ENCODE data around the gene TRIM73. TPM values are rescaled to one million over a fixed set of nuclear protein-coding genes. Genes with fewer than 3 reads are reported as not detected.
"Not testable (repeated sequence)": the region's sequence is repeated elsewhere in the genome, so short reads cannot be mapped to it uniquely, and the experiment has no call there.

The TRIM73 gene
- total RNA-seq, 2 donors from 2014 or later, result 10.6 to 12.1 TPM

- not testable (repeated sequence) for H3K9me3 Mint-ChIP-seq; DNase-seq; H3K27ac Mint-ChIP-seq; ATAC-seq (replicated peaks in 1 of 2); H3K4me3 Mint-ChIP-seq; H3K36me3 Mint-ChIP-seq (ENCODE audit: insufficient read depth in 2 of 2); H3K4me1 Mint-ChIP-seq (ENCODE audit: low read depth); H3K27me3 Mint-ChIP-seq (ENCODE audit: low read depth)
These were observed 8.3 kb downstream of the TRIM73 start for GRCh38 chr7:75403455-75404443.

GRCh38 chr7:75404663-75405062, 9.2 kb downstream of the TRIM73 start:
- not testable (repeated sequence) for H3K4me3 Mint-ChIP-seq; DNase-seq; H3K27ac Mint-ChIP-seq; H3K27me3 Mint-ChIP-seq (ENCODE audit: low read depth); H3K4me1 Mint-ChIP-seq (ENCODE audit: low read depth); H3K36me3 Mint-ChIP-seq (ENCODE audit: insufficient read depth in 2 of 2); H3K9me3 Mint-ChIP-seq
- ATAC-seq (replicated peaks in 1 of 2), result peak; percentile 10 to 28

GRCh38 chr7:75409880-75410822, 14.7 kb downstream of the TRIM73 start:
- not testable (repeated sequence) for H3K27ac Mint-ChIP-seq
- H3K4me3 Mint-ChIP-seq, result peak overlapping the region in 1 of 2 donors; percentile 74

GRCh38 chr7:75410823-75411173, 15.4 kb downstream of the TRIM73 start:
- H3K27me3 Mint-ChIP-seq (ENCODE audit: low read depth); H3K36me3 Mint-ChIP-seq (ENCODE audit: insufficient read depth in 2 of 2); H3K4me3 Mint-ChIP-seq; H3K9me3 Mint-ChIP-seq; DNase-seq; H3K27ac Mint-ChIP-seq; H3K4me1 Mint-ChIP-seq (ENCODE audit: low read depth): not testable (repeated sequence)
- ATAC-seq (replicated peaks in 1 of 2), result peak in 1 of 2 donors; percentile 2

More at GRCh38 chr7:75409880-75410822, 14.7 kb downstream of the TRIM73 start:
- not testable (repeated sequence) for H3K36me3 Mint-ChIP-seq (ENCODE audit: insufficient read depth in 2 of 2); H3K27me3 Mint-ChIP-seq (ENCODE audit: low read depth); H3K9me3 Mint-ChIP-seq; H3K4me1 Mint-ChIP-seq (ENCODE audit: low read depth)
- ATAC-seq (replicated peaks in 1 of 2), result peak; percentile 93 to 94
- DNase-seq, result peak in 1 of 2 donors; percentile 14

GRCh38 chr7:75414204-75414603, 18.8 kb downstream of the TRIM73 start:
- not testable (repeated sequence) for H3K27me3 Mint-ChIP-seq (ENCODE audit: low read depth); ATAC-seq (replicated peaks in 1 of 2); H3K9me3 Mint-ChIP-seq; H3K4me1 Mint-ChIP-seq (ENCODE audit: low read depth); H3K27ac Mint-ChIP-seq; H3K36me3 Mint-ChIP-seq (ENCODE audit: insufficient read depth in 2 of 2); H3K4me3 Mint-ChIP-seq; DNase-seq

- H3K4me1 Mint-ChIP-seq (ENCODE audit: low read depth); H3K4me3 Mint-ChIP-seq; H3K27ac Mint-ChIP-seq: not testable (repeated sequence)
These were observed 19.4 kb downstream of the TRIM73 start for GRCh38 chr7:75414708-75415427.

GRCh38 chr7:75415428-75415817, 20.0 kb downstream of the TRIM73 start:
- H3K27ac Mint-ChIP-seq; H3K27me3 Mint-ChIP-seq (ENCODE audit: low read depth); ATAC-seq (replicated peaks in 1 of 2); H3K36me3 Mint-ChIP-seq (ENCODE audit: insufficient read depth in 2 of 2); H3K9me3 Mint-ChIP-seq; H3K4me3 Mint-ChIP-seq; H3K4me1 Mint-ChIP-seq (ENCODE audit: low read depth); DNase-seq: not testable (repeated sequence)

More at GRCh38 chr7:75414708-75415427, 19.4 kb downstream of the TRIM73 start:
- not testable (repeated sequence) for H3K36me3 Mint-ChIP-seq (ENCODE audit: insufficient read depth in 2 of 2); H3K9me3 Mint-ChIP-seq; ATAC-seq (replicated peaks in 1 of 2); H3K27me3 Mint-ChIP-seq (ENCODE audit: low read depth); DNase-seq

- H3K27me3 Mint-ChIP-seq (ENCODE audit: low read depth); H3K4me1 Mint-ChIP-seq (ENCODE audit: low read depth); ATAC-seq (replicated peaks in 1 of 2); H3K9me3 Mint-ChIP-seq; H3K36me3 Mint-ChIP-seq (ENCODE audit: insufficient read depth in 2 of 2); DNase-seq; H3K27ac Mint-ChIP-seq; H3K4me3 Mint-ChIP-seq: not testable (repeated sequence)
These were observed 20.5 kb downstream of the TRIM73 start for GRCh38 chr7:75415829-75416373.

GRCh38 chr7:75416787-75417186, 21.4 kb downstream of the TRIM73 start:
- H3K9me3 Mint-ChIP-seq; H3K36me3 Mint-ChIP-seq (ENCODE audit: insufficient read depth in 2 of 2); H3K27me3 Mint-ChIP-seq (ENCODE audit: low read depth); H3K4me3 Mint-ChIP-seq; DNase-seq; ATAC-seq (replicated peaks in 1 of 2); H3K4me1 Mint-ChIP-seq (ENCODE audit: low read depth); H3K27ac Mint-ChIP-seq: not testable (repeated sequence)

- H3K36me3 Mint-ChIP-seq (ENCODE audit: insufficient read depth in 2 of 2); H3K4me1 Mint-ChIP-seq (ENCODE audit: low read depth); H3K27ac Mint-ChIP-seq; H3K4me3 Mint-ChIP-seq; DNase-seq; H3K9me3 Mint-ChIP-seq; ATAC-seq (replicated peaks in 1 of 2); H3K27me3 Mint-ChIP-seq (ENCODE audit: low read depth): not testable (repeated sequence)
These were observed 22.9 kb downstream of the TRIM73 start for GRCh38 chr7:75418292-75418858.

GRCh38 chr7:75419210-75419609, 23.8 kb downstream of the TRIM73 start:
- H3K27me3 Mint-ChIP-seq (ENCODE audit: low read depth); H3K4me1 Mint-ChIP-seq (ENCODE audit: low read depth); H3K36me3 Mint-ChIP-seq (ENCODE audit: insufficient read depth in 2 of 2); ATAC-seq (replicated peaks in 1 of 2); DNase-seq; H3K4me3 Mint-ChIP-seq; H3K27ac Mint-ChIP-seq; H3K9me3 Mint-ChIP-seq: not testable (repeated sequence)

- not testable (repeated sequence) for DNase-seq; H3K27ac Mint-ChIP-seq; H3K36me3 Mint-ChIP-seq (ENCODE audit: insufficient read depth in 2 of 2); H3K4me1 Mint-ChIP-seq (ENCODE audit: low read depth); ATAC-seq (replicated peaks in 1 of 2); H3K27me3 Mint-ChIP-seq (ENCODE audit: low read depth); H3K9me3 Mint-ChIP-seq; H3K4me3 Mint-ChIP-seq
These were observed 24.3 kb downstream of the TRIM73 start for GRCh38 chr7:75419693-75420092.

Data from activated T-cell treated with anti-CD3 and anti-CD28 coated beads, Interleukin-2, amount 50 U/mL, for 72 hours (primary cell).